Suprapubic skin (tissue), 4 donors: ENCODE data around the gene CNIH3. TPM values are rescaled to one million over a fixed set of nuclear protein-coding genes. Genes with fewer than 3 reads are reported as not detected.

Experiments used
- DNase-seq, 2 donors: peaks; one replicate each; pipeline ENCODE4 v3.0.0-alpha.2; 2019; ENCODE audit warnings: low spot score in 2 of 2
- H3K27ac ChIP-seq: fragments of 200-600 bp; sonication (generic); one replicate; pipeline ENCODE4 v1.5.1; 2019
- H3K27me3 ChIP-seq: fragments of 200-600 bp; sonication (generic); one replicate; pipeline ENCODE4 v1.5.1; 2019
- H3K36me3 ChIP-seq: fragments of 200-600 bp; sonication (generic); one replicate; pipeline ENCODE4 v1.5.1; 2019
- H3K4me1 ChIP-seq: fragments of 200-600 bp; sonication (generic); one replicate; pipeline ENCODE4 v1.5.1; 2019
- H3K4me3 ChIP-seq: fragments of 200-600 bp; sonication (generic); one replicate; pipeline ENCODE4 v1.5.1; 2019; ENCODE audit warnings: mild to moderate bottlenecking
- H3K9me3 ChIP-seq: fragments of 200-600 bp; sonication (generic); one replicate; pipeline ENCODE4 v1.5.1; 2019
- EP300 ChIP-seq: sonication (generic); formaldehyde crosslinking; IDR thresholded peaks from one replicate; pipeline ENCODE4 v1.6.1; 2017; ENCODE audit warnings: antibody characterized with exemption
- POLR2A ChIP-seq, 2 donors: fragments of 450-650 bp; IDR thresholded peaks; one replicate each; pipeline ENCODE4 v1.6.1; 2017; ENCODE audit warnings: antibody characterized with exemption in 2 of 2, mild to moderate bottlenecking in 2 of 2, moderate library complexity in 2 of 2
- POLR2AphosphoS5 ChIP-seq, 3 donors: sonication (generic); formaldehyde crosslinking; IDR thresholded peaks; one replicate each; pipeline ENCODE4 v1.6.1; 2017; ENCODE audit warnings: antibody characterized with exemption in 3 of 3
- WGBS: methylation state at CpG from one replicate; pipeline ENCODE4 v1.1.5; 2018; 5-methylcytosine and 5-hydroxymethylcytosine counted together
- total RNA-seq, 4 donors: library from RNA; depleted of rRNA; stranded (reverse); fragments of >200 nt; gene quantifications; one replicate each; pipeline ENCODE4 v1.1.0, GENCODE V29; 2016
- TF ChIP-seq, protein P1 (sequence below), 2 donors: fragments of 200-600 bp in 1 of 2; fragments of 450-650 bp in 1 of 2; sonication (generic) in 1 of 2; IDR thresholded peaks; one replicate each; pipeline ENCODE4 v1.5.1; 2016 to 2019; ENCODE audit warnings: antibody characterized with exemption in 2 of 2, mild to moderate bottlenecking in 1 of 2, moderate library complexity in 1 of 2

Gene CNIH3
- total RNA-seq, 4 donors from 2014 or later = 0.57 to 6.7 (median 0.62) TPM; not detected in 1

DNA sequence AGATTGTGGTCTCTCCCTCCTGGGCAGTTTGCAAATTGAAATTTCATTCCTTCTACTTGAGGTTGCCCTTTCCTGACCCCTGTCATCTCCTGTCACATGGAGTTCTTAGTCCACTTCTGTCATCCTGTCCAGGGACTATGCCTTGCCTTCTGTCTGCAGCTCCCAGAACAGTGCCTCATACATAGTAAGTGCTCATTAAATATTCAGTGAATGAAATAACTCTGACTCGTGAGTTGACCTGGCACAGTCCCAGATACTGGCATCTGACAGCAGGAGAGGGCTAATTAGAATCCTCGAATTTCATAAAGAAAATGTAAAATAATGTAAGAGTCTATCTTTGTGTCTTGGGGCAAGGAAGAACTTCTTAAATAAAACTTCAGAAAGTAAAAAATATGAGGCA is 50.8 kb downstream of the CNIH3 start:
- no peaks in the 10 kb centered on the region for H3K27me3 ChIP-seq
- 44% methylated on average over 2 of the region's 2 CpGs for WGBS
- H3K36me3 ChIP-seq = no peaks in the 10 kb centered on the region
- no peaks in the 10 kb centered on the region for H3K4me1 ChIP-seq
- H3K27ac ChIP-seq = no peak overlapping the region
- H3K4me3 ChIP-seq = no peak overlapping the region
- TF ChIP-seq POLR2A (IDR thresholded peaks at IDR 0.05) (no peak), EP300 (no peak), POLR2AphosphoS5 (IDR thresholded peaks at IDR 0.05) (no peak)
- TF ChIP-seq, protein P1, sequence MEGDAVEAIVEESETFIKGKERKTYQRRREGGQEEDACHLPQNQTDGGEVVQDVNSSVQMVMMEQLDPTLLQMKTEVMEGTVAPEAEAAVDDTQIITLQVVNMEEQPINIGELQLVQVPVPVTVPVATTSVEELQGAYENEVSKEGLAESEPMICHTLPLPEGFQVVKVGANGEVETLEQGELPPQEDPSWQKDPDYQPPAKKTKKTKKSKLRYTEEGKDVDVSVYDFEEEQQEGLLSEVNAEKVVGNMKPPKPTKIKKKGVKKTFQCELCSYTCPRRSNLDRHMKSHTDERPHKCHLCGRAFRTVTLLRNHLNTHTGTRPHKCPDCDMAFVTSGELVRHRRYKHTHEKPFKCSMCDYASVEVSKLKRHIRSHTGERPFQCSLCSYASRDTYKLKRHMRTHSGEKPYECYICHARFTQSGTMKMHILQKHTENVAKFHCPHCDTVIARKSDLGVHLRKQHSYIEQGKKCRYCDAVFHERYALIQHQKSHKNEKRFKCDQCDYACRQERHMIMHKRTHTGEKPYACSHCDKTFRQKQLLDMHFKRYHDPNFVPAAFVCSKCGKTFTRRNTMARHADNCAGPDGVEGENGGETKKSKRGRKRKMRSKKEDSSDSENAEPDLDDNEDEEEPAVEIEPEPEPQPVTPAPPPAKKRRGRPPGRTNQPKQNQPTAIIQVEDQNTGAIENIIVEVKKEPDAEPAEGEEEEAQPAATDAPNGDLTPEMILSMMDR (IDR thresholded peaks at IDR 0.05) = no peak
- no peak for DNase-seq
- no peaks in the 10 kb centered on the region for H3K9me3 ChIP-seq

DNA sequence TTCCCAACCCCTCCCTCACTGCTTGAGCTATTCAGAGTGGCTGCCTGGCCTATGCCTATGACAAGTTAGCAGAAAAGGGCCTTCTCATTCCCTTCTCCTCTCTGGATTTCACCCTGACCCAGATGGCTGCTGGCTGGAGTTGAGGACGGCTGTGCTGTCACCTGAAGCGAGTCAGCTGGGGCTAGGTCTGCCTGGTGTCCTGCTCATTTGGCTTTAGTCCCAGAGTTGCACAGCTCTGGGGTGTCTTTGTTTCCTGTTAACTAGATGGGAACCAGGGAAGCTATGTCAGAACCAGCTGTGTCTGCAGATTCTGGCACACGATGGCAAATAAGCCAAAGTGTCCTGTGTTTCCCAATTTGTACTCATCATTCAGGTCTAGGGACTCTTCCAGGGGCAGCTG is 52.9 kb downstream of the CNIH3 start:
- no peak for DNase-seq
- no peaks in the 10 kb centered on the region for H3K4me1 ChIP-seq
- WGBS = no CpG with 5 or more reads among the region's 3 CpGs
- TF ChIP-seq POLR2A (IDR thresholded peaks at IDR 0.05) = no peak
- TF ChIP-seq, protein P1 (IDR thresholded peaks at IDR 0.05) = no peak
- no peak for TF ChIP-seq POLR2AphosphoS5 (IDR thresholded peaks at IDR 0.05)
- TF ChIP-seq EP300 = no peak
- H3K27me3 ChIP-seq = no peaks in the 10 kb centered on the region
- H3K36me3 ChIP-seq = no peaks in the 10 kb centered on the region
- no peaks in the 10 kb centered on the region for H3K9me3 ChIP-seq
- H3K27ac ChIP-seq = no peak overlapping the region
- H3K4me3 ChIP-seq = no peak overlapping the region

DNA sequence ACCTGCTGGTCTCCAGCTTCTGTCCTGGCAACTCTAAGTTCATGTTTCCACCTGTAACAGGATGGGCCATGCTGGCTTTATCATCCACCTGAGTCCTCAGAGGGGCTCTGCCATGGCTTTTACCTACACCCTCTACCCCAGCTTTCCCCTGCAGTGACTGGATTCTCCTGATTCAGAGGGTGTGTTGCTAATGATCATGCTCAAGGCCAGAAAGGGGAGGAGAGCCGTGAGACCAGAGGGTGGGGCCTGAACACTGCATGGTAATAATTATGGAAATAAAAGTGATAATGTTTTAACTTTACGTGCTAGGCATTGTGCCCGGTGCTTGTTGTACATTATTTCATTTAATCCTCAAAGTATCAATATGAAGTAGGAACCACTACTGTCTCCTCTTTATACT is 53.3 kb downstream of the CNIH3 start:
- TF ChIP-seq, protein P1 (IDR thresholded peaks at IDR 0.05) = no peak
- TF ChIP-seq EP300 (no peak), POLR2A (IDR thresholded peaks at IDR 0.05) (no peak), POLR2AphosphoS5 (IDR thresholded peaks at IDR 0.05) (no peak)
- Histone ChIP-seq H3K27ac (no peak overlapping the region), H3K36me3 (no peaks in the 10 kb centered on the region), H3K9me3 (no peaks in the 10 kb centered on the region), H3K4me1 (no peaks in the 10 kb centered on the region), H3K4me3 (no peak overlapping the region), H3K27me3 (no peaks in the 10 kb centered on the region)
- no peak for DNase-seq
- WGBS = 56% methylated on average over 3 of the region's 3 CpGs

DNA sequence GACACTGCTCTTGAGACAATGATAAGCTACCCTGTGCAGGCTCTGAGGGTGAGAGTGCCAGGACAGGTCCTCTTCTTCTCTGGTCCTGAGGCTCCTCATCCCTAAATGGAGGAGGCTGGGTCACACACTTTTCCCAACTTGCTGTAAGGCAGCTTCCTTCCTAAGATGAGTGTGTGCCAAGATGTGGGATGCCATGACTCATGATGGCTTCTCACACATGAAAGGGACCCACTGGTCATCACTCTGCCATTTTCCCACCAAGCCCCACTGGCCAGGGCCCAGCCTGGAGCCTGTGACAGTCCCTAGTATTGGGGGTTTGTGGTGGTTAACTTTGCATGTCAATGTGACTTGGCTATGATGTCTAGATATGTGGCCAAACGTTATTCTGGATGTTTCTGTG is 54.4 kb downstream of the CNIH3 start:
- no peaks in the 10 kb centered on the region for H3K4me1 ChIP-seq
- TF ChIP-seq, protein P1 (IDR thresholded peaks at IDR 0.05) = no peak
- no peak for TF ChIP-seq POLR2A (IDR thresholded peaks at IDR 0.05)
- TF ChIP-seq POLR2AphosphoS5 (IDR thresholded peaks at IDR 0.05) = no peak
- TF ChIP-seq EP300 = no peak
- H3K27me3 ChIP-seq = no peaks in the 10 kb centered on the region
- no peak overlapping the region for H3K4me3 ChIP-seq
- H3K9me3 ChIP-seq = no peaks in the 10 kb centered on the region
- DNase-seq = no peak
- H3K36me3 ChIP-seq = no peaks in the 10 kb centered on the region
- 80% methylated on average over 1 of the region's 1 CpG for WGBS
- no peak overlapping the region for H3K27ac ChIP-seq

DNA sequence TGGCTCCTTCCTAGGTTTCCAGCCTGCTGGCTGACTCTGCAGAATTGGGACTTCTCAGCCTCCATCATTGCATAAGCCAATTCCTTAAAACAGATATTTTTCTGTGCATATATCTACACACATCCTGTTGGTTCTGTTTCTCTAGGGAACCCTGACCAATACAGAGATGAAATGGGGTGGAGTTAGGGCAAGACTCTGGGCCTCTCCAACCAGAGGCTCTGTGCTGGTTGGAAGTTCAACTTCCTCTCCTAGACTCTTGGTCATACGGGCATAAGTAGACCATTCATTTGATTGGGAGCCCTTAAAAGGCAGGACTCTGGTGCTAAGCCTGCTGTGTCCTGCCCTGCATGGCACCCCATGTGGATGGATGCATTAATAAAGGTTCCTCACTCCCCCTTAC is 55.0 kb downstream of the CNIH3 start:
- Histone ChIP-seq H3K4me1 (no peaks in the 10 kb centered on the region), H3K27me3 (no peaks in the 10 kb centered on the region), H3K9me3 (no peaks in the 10 kb centered on the region), H3K4me3 (no peak overlapping the region), H3K27ac (no peak overlapping the region), H3K36me3 (no peaks in the 10 kb centered on the region)
- DNase-seq = no peak
- WGBS = 89% methylated on average over 1 of the region's 1 CpG
- TF ChIP-seq, protein P1 (IDR thresholded peaks at IDR 0.05) = no peak
- TF ChIP-seq POLR2A (IDR thresholded peaks at IDR 0.05) = no peak
- no peak for TF ChIP-seq EP300
- no peak for TF ChIP-seq POLR2AphosphoS5 (IDR thresholded peaks at IDR 0.05)
